ENCODE data around the gene GFAP. TPM values are rescaled to one million over a fixed set of nuclear protein-coding genes. Genes with fewer than 3 reads are reported as not detected.
"Not testable (repeated sequence)": the region's sequence is repeated elsewhere in the genome, so short reads cannot be mapped to it uniquely, and the experiment has no call there.

Gene GFAP
- total RNA-seq (2014; rRNA removed; shearing (Covaris generic)): not detected in 2 replicates

DNA sequence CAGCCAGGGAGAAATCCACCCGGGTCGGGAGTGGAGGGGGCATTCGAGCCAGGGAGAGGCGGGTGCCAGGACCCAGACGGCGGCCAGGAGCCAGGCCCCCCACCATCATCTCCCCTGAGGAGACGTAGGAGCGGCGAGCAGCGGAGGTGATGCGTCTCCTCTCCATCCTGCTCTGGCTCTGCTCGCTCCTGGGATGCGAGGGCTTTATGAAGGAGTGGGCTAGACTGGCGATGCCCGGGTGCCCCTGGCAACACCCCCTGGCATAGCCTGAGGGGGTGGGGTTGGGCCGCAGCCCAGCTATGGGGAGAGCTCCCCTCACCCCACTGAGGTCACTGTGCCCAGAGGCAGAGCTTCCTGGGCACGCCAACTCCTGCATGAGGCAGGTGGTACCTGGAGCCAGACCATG, at the start of gene GFAP:
Gene GFAP, minus strand, starts transcription at position 180 of the 406 bp plus-strand sequence. Its CDS starts 14 bp downstream, at position 166.
- Histone ChIP-seq H3K27me3 (replicated peaks) (no peaks in the 10 kb centered on the region), H3K36me3 (no peaks in the 10 kb centered on the region)
- DNase-seq (ENCODE audit: low read depth in 1 of 2, low spot score in 2 of 2): no peak

DNA sequence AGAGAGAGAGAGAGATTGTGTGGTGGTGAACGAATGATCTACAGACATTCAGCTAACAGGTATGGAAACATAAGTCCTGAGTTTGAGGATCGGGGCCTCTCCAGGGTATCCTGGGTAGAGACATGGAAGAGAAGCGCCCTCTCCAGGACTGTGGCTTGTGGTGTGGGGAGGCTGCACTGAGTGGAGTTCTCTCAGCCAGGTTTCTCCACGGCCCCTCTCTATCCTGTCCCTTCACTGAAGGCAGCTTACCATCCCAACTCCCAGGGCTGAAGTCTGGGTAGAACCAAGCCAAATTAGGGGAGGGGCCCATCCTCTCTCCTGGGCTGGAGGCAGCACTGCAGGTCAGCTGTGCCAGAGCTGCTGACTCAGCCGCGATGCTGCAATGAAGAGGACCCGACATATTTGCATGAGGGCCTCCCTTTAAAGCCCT, 46.6 kb upstream of the GFAP start:
- no peak overlapping the region for H3K4me3 ChIP-seq
- H3K36me3 ChIP-seq: no peaks in the 10 kb centered on the region
- peaks cover 1% of the 10 kb centered on the region for H3K4me1 ChIP-seq (replicated peaks)
- H3K27ac ChIP-seq: no peak overlapping the region
- H3K27me3 ChIP-seq (replicated peaks): peaks cover 13% of the 10 kb centered on the region
- no peak for DNase-seq (ENCODE audit: low read depth in 1 of 2, low spot score in 2 of 2)
- no peaks in the 10 kb centered on the region; the same call in none of the 2 replicates for H3K9me3 ChIP-seq (replicated peaks)

More for the DNA sequence above, at the start of gene GFAP:
- Histone ChIP-seq H3K9me3 (replicated peaks) (no peaks in the 10 kb centered on the region), H3K27ac (no peak within 1 kb of the TSS), H3K4me1 (replicated peaks) (peaks cover 22% of the 10 kb centered on the region), H3K4me3 (no peak within 1 kb of the TSS)

- H3K36me3 ChIP-seq: no peaks in the 10 kb centered on the region
- no peak for DNase-seq (ENCODE audit: low read depth in 1 of 2, low spot score in 2 of 2)
- no peaks in the 10 kb centered on the region; the same call in 1 of the 2 replicates for H3K9me3 ChIP-seq (replicated peaks)
- no peak overlapping the region for H3K27ac ChIP-seq
- H3K4me3 ChIP-seq: no peak overlapping the region
- no peaks in the 10 kb centered on the region for H3K4me1 ChIP-seq (replicated peaks)
- H3K27me3 ChIP-seq (replicated peaks): peaks cover 4% of the 10 kb centered on the region
These were observed 45.4 kb upstream of the GFAP start for GRCh38 chr17:44960691-44961090.

DNA sequence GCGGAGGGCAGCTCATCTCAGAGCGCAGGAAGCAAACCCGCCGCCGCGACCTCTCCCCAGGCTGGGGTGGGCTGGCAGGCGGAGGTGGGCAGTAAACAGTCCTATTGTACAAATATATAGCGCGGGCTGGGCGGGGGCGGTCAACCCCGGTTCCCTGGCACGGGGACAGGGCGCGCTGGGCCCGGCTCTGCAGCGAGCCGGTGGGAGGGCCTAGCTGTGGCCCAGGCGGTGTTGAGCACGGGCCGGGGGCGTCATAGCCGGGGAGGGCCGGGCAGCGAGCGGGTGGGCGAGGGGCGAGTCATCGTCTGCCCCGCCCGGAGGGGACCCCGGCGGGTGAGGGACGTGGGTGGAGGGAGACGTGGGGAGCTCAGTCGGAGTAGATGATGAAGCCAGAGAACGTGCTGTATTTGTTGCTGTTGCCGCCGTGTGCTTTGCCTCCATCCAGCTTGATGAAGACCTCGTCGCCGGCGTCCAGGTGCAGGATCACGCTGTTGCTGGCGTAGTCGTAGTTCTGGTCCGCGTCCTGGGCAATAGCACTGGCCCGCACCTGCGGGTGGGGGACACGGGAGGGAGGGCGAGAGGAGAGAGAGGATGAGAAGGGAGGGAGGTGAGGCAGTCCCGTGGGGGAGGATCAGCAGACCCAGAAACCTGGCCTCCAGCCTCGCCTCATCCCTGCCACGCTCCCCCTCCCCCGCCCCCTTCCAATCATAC, 44.7 kb upstream of the GFAP start:
- Histone ChIP-seq H3K4me3 (no peak overlapping the region), H3K36me3 (no peaks in the 10 kb centered on the region), H3K9me3 (replicated peaks) (no peaks in the 10 kb centered on the region; the same call in 1 of the 2 replicates), H3K4me1 (replicated peaks) (no peaks in the 10 kb centered on the region), H3K27me3 (replicated peaks) (no peaks in the 10 kb centered on the region), H3K27ac (no peak overlapping the region)
- no peak for DNase-seq (ENCODE audit: low read depth in 1 of 2, low spot score in 2 of 2)

DNA sequence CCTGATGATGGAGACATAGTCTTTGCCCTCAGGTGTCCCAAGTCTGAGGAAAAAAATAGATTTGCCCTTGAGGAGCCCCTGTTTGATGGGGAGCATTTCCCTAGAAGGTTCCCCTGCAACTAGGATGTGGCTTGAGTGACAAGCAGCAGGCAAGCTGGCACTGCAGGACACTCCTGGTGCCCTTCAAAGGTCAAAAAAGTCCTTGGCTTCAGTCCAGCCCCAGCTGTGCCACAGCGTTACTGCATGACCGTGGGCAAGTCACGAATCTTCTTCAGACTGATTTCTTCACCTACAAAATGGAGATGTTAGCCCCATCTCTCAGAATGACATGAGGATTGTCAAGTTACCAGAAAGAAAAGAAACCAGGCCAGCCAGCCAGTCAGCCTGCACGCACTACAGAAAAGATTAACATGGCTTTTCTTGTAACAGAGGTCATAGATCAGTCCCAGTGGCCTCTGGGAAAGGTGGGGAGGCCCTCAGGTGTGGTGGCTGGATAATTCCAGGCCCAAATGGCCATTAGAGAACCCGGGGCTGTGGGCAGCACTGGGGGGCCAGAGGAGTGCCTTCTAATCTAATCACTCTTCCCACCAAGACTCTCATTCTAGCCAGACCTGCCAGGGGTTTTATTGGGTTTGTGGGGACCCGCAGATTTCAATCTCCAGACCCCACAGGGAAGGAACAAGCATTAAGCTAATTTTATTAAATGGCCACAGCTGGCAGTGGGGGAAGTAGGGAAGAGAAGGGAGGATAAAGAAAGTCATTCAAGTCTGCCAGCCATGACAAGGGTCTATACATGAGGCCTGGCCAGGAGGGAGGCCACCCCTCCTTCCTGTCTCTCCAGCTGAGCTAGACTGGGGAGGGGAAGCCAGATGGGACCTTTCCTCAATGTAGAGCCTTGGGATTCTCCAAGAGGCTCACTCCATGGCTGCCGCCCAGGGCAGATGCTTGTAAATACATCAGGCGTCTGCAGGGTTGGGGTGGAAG, 42.0 kb upstream of the GFAP start:
- H3K4me1 ChIP-seq (replicated peaks): no peaks in the 10 kb centered on the region
- no peaks in the 10 kb centered on the region for H3K9me3 ChIP-seq (replicated peaks)
- no peak overlapping the region for H3K27ac ChIP-seq
- peak in 1 of 2 experiments; percentile 44 for DNase-seq (ENCODE audit: low read depth in 1 of 2, low spot score in 2 of 2)
- H3K4me3 ChIP-seq: no peak overlapping the region
- no peaks in the 10 kb centered on the region for H3K27me3 ChIP-seq (replicated peaks)
- H3K36me3 ChIP-seq: no peaks in the 10 kb centered on the region

DNA sequence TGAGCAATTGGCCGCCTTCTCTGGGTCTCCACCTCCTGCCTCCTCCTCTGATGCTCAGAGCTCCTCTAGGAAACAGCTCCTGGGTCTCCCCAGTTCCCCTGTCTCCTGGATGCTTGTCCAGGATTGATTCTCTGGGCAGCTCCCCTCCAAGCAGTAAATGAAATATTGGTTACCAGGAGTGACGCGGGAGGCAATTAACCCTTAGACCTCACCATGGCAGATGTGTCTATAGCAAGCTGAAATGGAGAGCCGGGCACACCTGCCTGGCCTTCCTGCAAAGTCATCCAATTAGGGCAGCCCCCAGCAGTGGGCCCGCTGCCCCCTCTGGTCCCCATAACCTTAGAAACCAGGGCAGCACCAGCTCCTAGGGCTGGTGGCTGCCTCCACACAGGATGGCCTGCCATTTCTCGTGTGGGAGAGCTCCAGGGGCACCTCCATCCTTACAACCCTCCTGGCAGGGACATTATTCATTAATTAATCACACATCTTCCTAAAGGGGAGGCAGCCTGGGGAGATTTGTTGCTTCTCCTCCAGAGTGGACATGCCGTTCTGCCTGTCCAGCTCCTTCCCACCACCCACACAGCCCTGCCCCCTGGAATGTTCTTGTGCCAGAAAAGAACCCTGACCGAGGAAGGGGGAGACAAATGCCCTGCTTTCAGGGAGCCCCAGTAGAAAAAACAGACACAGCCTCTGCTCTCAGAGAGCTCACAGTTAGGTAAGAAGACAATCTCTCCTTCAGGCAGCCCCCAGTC, 40.5 kb upstream of the GFAP start:
- Histone ChIP-seq H3K36me3 (no peaks in the 10 kb centered on the region), H3K9me3 (replicated peaks) (no peaks in the 10 kb centered on the region), H3K4me1 (replicated peaks) (no peaks in the 10 kb centered on the region), H3K27me3 (replicated peaks) (no peaks in the 10 kb centered on the region), H3K27ac (no peak overlapping the region), H3K4me3 (no peak overlapping the region)
- DNase-seq (ENCODE audit: low read depth in 1 of 2, low spot score in 2 of 2): no peak

- H3K4me3 ChIP-seq: no peak overlapping the region
- H3K4me1 ChIP-seq (replicated peaks): peaks cover 3% of the 10 kb centered on the region
- no peaks in the 10 kb centered on the region for H3K27me3 ChIP-seq (replicated peaks)
- DNase-seq (ENCODE audit: low read depth in 1 of 2, low spot score in 2 of 2): no peak
- H3K9me3 ChIP-seq (replicated peaks): no peaks in the 10 kb centered on the region
- no peaks in the 10 kb centered on the region for H3K36me3 ChIP-seq
- no peak overlapping the region for H3K27ac ChIP-seq
These were observed 37.7 kb upstream of the GFAP start for GRCh38 chr17:44952946-44953475.

DNA sequence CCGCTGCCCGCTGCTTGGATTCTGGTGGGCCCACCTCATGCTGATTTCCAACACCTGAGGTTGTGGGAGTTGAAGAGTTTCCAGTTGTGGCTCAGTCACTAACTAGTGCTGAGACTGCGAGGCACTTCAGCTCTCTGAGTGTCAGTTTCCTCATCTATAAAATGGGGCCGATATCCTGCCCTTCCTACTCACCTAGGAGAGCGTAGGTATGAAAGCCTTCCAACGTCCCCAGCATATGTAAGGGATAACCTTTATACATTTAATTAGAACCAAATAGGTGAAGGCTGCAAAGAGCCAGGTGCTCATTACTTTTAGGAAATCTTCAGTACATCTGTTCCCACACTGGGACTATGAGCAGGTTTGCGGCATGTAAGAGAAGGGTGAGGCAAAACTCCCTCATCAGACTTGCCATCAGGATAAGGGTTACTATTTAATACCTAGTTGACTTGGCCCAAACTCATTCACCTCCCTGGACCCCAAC, 33.1 kb upstream of the GFAP start:
- Histone ChIP-seq H3K27ac (peak overlapping the region; percentile 91), H3K27me3 (replicated peaks) (no peaks in the 10 kb centered on the region)

GRCh38 chr17:44947461-44948314, 32.4 kb upstream of the GFAP start, which contains the start of gene KIF18B:
Gene KIF18B, minus strand, starts transcription at chr17:44947773. Its CDS starts 11,429 bp downstream, at chr17:44936344.
- H3K36me3 ChIP-seq: peaks cover 46% of the 10 kb centered on the region
- peaks cover 13% of the 10 kb centered on the region for H3K4me1 ChIP-seq (replicated peaks)
- H3K27ac ChIP-seq: peak within 1 kb of the TSS; percentile 91
- no peaks in the 10 kb centered on the region for H3K9me3 ChIP-seq (replicated peaks)
- H3K4me3 ChIP-seq: peak within 1 kb of the TSS; percentile 82
- DNase-seq (ENCODE audit: low read depth in 1 of 2, low spot score in 2 of 2): peak; percentile 96 to 98
- no peaks in the 10 kb centered on the region for H3K27me3 ChIP-seq (replicated peaks)

More for the DNA sequence above, 33.1 kb upstream of the GFAP start:
- H3K4me1 ChIP-seq (replicated peaks): peaks cover 13% of the 10 kb centered on the region
- H3K4me3 ChIP-seq: peak overlapping the region; percentile 82
- peaks cover 40% of the 10 kb centered on the region for H3K36me3 ChIP-seq
- DNase-seq (ENCODE audit: low read depth in 1 of 2, low spot score in 2 of 2): no peak
- no peaks in the 10 kb centered on the region for H3K9me3 ChIP-seq (replicated peaks)

DNA sequence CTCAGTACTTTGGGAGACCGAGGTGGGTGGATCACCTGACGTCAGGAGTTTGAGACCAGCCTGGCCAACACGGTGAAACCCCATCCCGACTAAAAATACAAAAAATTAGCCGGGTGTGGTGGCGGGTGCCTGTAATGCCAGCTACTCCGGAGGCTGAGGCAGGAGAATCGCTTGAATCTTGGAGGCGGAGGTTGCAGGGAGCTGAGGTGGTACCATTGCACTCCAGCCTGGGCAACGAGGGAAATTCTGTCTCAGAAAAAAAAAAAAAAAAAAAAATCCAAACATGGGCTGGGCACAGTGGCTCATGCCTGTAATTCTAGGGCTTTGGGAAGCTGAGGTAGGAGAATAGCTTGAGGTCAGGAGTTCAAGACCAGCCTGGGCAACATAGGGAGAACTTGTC, 30.4 kb upstream of the GFAP start:
- not testable (repeated sequence) for DNase-seq (ENCODE audit: low read depth in 1 of 2, low spot score in 2 of 2); H3K9me3 ChIP-seq (replicated peaks); H3K27me3 ChIP-seq (replicated peaks); H3K27ac ChIP-seq
- peaks cover 64% of the 10 kb centered on the region for H3K36me3 ChIP-seq
- peak overlapping the region; percentile 82 for H3K4me3 ChIP-seq
- peaks cover 25% of the 10 kb centered on the region for H3K4me1 ChIP-seq (replicated peaks)

DNA sequence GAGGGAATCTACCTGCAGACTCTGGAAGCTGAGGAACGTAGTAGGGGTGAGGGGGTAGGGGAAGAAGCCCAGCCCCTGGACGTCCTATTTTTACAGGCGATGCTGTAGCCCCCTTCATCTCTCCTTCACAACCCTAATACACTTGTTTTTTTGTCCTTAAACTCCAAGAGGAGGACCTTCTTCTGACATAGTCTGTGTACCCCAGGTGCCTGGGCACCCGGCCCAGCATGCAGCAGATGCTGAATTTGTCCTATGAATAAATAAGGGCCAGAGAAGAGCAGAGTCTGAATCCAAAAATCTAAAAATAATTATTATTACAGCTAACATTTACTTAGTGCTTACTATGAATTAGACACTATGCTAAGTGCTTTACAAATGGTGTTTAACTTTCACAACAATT, 27.2 kb upstream of the GFAP start:
- H3K9me3 ChIP-seq (replicated peaks): no peaks in the 10 kb centered on the region
- no peaks in the 10 kb centered on the region for H3K27me3 ChIP-seq (replicated peaks)
- peaks cover 27% of the 10 kb centered on the region for H3K4me1 ChIP-seq (replicated peaks)
- H3K36me3 ChIP-seq: peaks cover 96% of the 10 kb centered on the region
- H3K27ac ChIP-seq: no peak overlapping the region
- DNase-seq (ENCODE audit: low read depth in 1 of 2, low spot score in 2 of 2): no peak
- no peak overlapping the region for H3K4me3 ChIP-seq

GRCh38 chr17:44941712-44942331, 26.5 kb upstream of the GFAP start:
- H3K4me3 ChIP-seq: no peak overlapping the region
- DNase-seq (ENCODE audit: low read depth in 1 of 2, low spot score in 2 of 2): no peak
- no peaks in the 10 kb centered on the region for H3K27me3 ChIP-seq (replicated peaks)
- H3K27ac ChIP-seq: no peak overlapping the region
- peaks cover 27% of the 10 kb centered on the region for H3K4me1 ChIP-seq (replicated peaks)
- peaks cover 97% of the 10 kb centered on the region for H3K36me3 ChIP-seq
- no peaks in the 10 kb centered on the region for H3K9me3 ChIP-seq (replicated peaks)
